ENCODE measurements around the gene VIPR1. TPM values are rescaled to one million over a fixed set of nuclear protein-coding genes. Genes with fewer than 3 reads are reported as not detected.
"Not testable (repeated sequence)": the region's sequence is repeated elsewhere in the genome, so short reads cannot be mapped to it uniquely, and the experiment has no call there.

The VIPR1 gene
- total RNA-seq, 1 experiment from 2014 or later = 19.2 TPM

DNA sequence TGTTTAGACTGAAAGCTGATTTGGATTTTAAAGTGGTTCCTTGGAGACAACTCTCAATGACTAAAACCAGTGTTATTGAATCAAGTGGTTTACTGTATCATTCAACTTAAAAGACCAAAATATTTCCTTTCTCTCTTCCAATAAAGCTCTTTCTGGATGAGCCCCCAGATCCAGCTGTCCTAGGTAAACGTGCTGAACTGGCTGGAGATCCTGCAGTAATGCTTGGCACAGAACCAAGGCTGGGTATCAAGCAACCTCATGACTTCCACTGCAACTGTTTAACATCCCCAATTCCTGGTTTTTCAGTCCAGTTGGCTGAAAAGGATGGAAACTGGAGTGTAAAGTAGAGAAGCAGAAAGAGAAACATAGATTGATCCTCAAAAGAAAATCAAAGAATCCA is 50.4 kb downstream of the VIPR1 start:
- intact Hi-C loops (cut with micrococcal nuclease; ENCODE audit: unreplicated experiment) = no loop called here

DNA sequence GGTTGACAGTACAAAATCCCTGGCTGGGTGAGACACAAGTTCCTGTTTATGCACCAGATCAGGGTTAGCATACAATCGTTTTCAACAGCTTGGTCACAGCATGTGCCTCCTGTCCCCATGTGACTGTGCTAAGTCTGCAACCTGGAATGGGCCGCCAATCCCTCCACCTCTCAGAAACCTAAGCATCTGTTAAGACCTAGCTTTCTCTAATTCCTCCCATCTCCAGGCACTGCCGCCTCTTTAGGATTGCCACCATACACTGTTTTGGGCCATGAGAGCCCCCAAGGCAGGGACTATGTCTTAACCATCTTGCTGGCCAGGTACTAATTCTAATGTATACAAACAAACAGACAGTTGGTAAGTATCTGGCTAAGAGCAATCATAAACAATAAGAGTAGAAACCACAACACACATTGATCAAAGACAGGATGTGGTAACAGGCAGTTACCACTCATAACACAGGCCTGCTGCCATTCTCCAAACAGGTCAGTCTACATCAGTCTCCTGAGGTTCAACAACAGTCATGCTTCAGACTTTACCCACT is 53.7 kb downstream of the VIPR1 start:
- TF ChIP-seq, protein P1, sequence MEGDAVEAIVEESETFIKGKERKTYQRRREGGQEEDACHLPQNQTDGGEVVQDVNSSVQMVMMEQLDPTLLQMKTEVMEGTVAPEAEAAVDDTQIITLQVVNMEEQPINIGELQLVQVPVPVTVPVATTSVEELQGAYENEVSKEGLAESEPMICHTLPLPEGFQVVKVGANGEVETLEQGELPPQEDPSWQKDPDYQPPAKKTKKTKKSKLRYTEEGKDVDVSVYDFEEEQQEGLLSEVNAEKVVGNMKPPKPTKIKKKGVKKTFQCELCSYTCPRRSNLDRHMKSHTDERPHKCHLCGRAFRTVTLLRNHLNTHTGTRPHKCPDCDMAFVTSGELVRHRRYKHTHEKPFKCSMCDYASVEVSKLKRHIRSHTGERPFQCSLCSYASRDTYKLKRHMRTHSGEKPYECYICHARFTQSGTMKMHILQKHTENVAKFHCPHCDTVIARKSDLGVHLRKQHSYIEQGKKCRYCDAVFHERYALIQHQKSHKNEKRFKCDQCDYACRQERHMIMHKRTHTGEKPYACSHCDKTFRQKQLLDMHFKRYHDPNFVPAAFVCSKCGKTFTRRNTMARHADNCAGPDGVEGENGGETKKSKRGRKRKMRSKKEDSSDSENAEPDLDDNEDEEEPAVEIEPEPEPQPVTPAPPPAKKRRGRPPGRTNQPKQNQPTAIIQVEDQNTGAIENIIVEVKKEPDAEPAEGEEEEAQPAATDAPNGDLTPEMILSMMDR (IDR thresholded peaks at IDR 0.05; ENCODE audit: unreplicated experiment) = no peak
- no peaks in the 10 kb centered on the region for H3K27me3 Mint-ChIP-seq (ENCODE audit: unreplicated experiment)
- no peak overlapping the region for H3K27ac Mint-ChIP-seq (ENCODE audit: unreplicated experiment)
- no peaks in the 10 kb centered on the region for H3K4me1 Mint-ChIP-seq (ENCODE audit: low read depth, unreplicated experiment)
- intact Hi-C loops (cut with micrococcal nuclease; ENCODE audit: unreplicated experiment) = no loop called here
- no peaks in the 10 kb centered on the region for H3K9me3 Mint-ChIP-seq (ENCODE audit: low read depth, unreplicated experiment)
- peaks cover 13% of the 10 kb centered on the region for H3K36me3 Mint-ChIP-seq (ENCODE audit: insufficient read depth, unreplicated experiment)
- no peak overlapping the region for H3K4me3 Mint-ChIP-seq (ENCODE audit: low read depth, unreplicated experiment)
- BruUV-seq (replicated peaks) = no TSS peak
- no peak for DNase-seq
- CTCF ChIA-PET = no interaction called here

More for the DNA sequence above, 50.4 kb downstream of the VIPR1 start:
- Mint-ChIP-seq H3K36me3 (ENCODE audit: insufficient read depth, unreplicated experiment) (peaks cover 7% of the 10 kb centered on the region), H3K27ac (ENCODE audit: unreplicated experiment) (no peak overlapping the region), H3K4me3 (ENCODE audit: low read depth, unreplicated experiment) (no peak overlapping the region), H3K4me1 (ENCODE audit: low read depth, unreplicated experiment) (no peaks in the 10 kb centered on the region), H3K9me3 (ENCODE audit: low read depth, unreplicated experiment) (no peaks in the 10 kb centered on the region), H3K27me3 (ENCODE audit: unreplicated experiment) (no peaks in the 10 kb centered on the region)
- DNase-seq = no peak
- BruUV-seq (replicated peaks) = no TSS peak
- TF ChIP-seq, protein P1 (IDR thresholded peaks at IDR 0.05; ENCODE audit: unreplicated experiment) = no peak
- CTCF ChIA-PET = no interaction called here

DNA sequence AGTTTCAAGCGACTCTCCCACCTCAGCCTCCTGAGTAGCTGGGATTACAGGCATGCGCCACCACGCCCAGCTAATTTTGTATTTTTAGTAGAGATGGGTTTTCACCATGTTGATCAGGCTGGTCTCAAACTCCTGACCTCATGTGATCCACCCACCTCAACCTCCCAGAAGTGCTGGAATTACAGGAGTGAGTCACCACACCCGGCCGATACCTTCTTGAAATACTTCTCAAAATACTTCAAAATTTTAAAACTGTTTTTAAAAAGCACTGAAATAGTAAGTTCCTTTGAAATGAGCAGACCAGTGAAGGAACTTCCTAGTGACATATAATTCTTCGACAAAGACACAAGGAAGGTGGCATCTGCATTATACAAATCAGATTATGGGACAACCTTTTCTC is 54.4 kb downstream of the VIPR1 start:
- CTCF ChIA-PET; H3K4me3 Mint-ChIP-seq (ENCODE audit: low read depth, unreplicated experiment): not testable (repeated sequence)
- peaks cover 15% of the 10 kb centered on the region for H3K36me3 Mint-ChIP-seq (ENCODE audit: insufficient read depth, unreplicated experiment)

DNA sequence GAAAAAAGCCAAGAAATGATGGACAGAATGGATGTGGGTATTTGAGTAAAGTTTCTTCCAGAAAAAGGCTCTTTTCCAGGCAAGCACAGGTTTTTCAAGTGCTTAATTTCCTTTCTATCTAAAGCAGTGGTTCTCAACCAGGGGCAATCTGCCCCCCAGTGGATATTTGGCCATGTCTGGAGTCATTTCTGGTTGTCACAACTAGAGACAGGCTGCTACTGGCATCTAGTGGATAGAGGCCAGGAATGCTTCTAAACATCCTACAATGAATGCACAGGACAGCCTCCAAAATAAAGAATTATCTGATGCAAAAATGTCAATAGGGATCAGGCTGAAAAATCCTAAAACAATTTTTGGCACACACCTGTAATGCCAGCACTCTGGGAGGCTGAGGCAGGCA is 55.4 kb downstream of the VIPR1 start:
- H3K27ac Mint-ChIP-seq (ENCODE audit: unreplicated experiment) = no peak overlapping the region
- TF ChIP-seq, protein P1 (IDR thresholded peaks at IDR 0.05; ENCODE audit: unreplicated experiment) = no peak
- intact Hi-C loops (cut with micrococcal nuclease; ENCODE audit: unreplicated experiment) = no loop called here
- H3K4me1 Mint-ChIP-seq (ENCODE audit: low read depth, unreplicated experiment) = no peaks in the 10 kb centered on the region
- BruUV-seq (replicated peaks) = no TSS peak
- H3K9me3 Mint-ChIP-seq (ENCODE audit: low read depth, unreplicated experiment) = no peaks in the 10 kb centered on the region
- H3K36me3 Mint-ChIP-seq (ENCODE audit: insufficient read depth, unreplicated experiment) = peaks cover 15% of the 10 kb centered on the region
- no peak for DNase-seq
- no peak overlapping the region for H3K4me3 Mint-ChIP-seq (ENCODE audit: low read depth, unreplicated experiment)
- CTCF ChIA-PET = no interaction called here
- H3K27me3 Mint-ChIP-seq (ENCODE audit: unreplicated experiment) = no peaks in the 10 kb centered on the region

More for the DNA sequence above, 54.4 kb downstream of the VIPR1 start:
- H3K9me3 Mint-ChIP-seq (ENCODE audit: low read depth, unreplicated experiment); H3K27me3 Mint-ChIP-seq (ENCODE audit: unreplicated experiment); H3K4me1 Mint-ChIP-seq (ENCODE audit: low read depth, unreplicated experiment); H3K27ac Mint-ChIP-seq (ENCODE audit: unreplicated experiment); BruUV-seq (replicated peaks); DNase-seq; intact Hi-C loops (cut with micrococcal nuclease; ENCODE audit: unreplicated experiment): not testable (repeated sequence)

DNA sequence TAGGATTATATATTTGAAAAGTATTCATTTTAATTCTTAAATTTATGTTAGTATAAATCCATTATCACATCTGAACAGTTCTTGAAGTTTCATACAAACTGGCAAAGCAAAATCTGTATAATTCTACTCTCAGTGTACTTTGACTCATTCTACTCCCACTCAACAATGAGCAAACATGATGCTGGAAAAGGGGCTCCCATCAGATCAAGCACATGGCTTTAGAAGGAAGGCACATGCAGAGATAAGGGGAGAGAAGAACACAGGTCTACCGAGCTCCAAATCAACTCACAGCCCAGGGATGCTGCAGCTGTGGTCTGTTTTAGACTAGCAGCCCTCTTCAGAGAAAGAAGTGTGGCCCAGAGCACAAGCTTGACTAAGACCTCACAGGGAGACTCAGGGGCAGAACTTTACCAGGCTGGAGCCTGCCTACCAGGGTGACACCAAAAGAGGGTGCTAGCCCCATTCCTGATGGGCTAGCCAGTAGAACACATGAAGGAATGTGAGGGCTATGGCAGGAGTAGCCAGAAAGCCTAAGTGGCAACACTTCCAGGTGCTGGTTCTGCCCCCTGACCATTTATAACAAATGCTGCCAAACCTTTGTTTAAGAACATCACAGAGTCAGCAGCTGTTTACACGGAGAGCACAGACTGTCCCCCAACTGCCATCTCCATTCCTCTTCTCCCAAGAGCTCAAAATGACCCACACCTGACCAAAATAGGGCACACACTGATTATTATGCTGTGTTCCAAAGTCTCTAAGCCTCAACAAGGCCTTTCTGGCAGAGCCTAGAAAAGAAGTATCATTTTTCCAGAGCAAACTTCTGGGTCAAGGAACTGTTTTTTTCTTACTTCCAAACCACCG is 59.8 kb downstream of the VIPR1 start:
- TF ChIP-seq, protein P1 (IDR thresholded peaks at IDR 0.05; ENCODE audit: unreplicated experiment) = no peak
- Mint-ChIP-seq H3K4me3 (ENCODE audit: low read depth, unreplicated experiment) (no peak overlapping the region), H3K27me3 (ENCODE audit: unreplicated experiment) (no peaks in the 10 kb centered on the region), H3K9me3 (ENCODE audit: low read depth, unreplicated experiment) (no peaks in the 10 kb centered on the region), H3K27ac (ENCODE audit: unreplicated experiment) (no peak overlapping the region), H3K4me1 (ENCODE audit: low read depth, unreplicated experiment) (no peaks in the 10 kb centered on the region), H3K36me3 (ENCODE audit: insufficient read depth, unreplicated experiment) (peaks cover 25% of the 10 kb centered on the region)
- intact Hi-C loops (cut with micrococcal nuclease; ENCODE audit: unreplicated experiment) = no loop called here
- DNase-seq = no peak
- CTCF ChIA-PET = no interaction called here
- BruUV-seq (replicated peaks) = no TSS peak
